Muscle of leg (tissue), 11 donors: ENCODE results near the gene CMTM3. TPM values are rescaled to one million over a fixed set of nuclear protein-coding genes. Genes with fewer than 3 reads are reported as not detected.
"Not testable (repeated sequence)": the region's sequence is repeated elsewhere in the genome, so short reads cannot be mapped to it uniquely, and the experiment has no call there.

ENCODE experiments used
- DNase-seq: peaks from one replicate; pipeline ENCODE4 v3.0.0; 2013
- H3K27ac ChIP-seq: one replicate; pipeline ENCODE4 v1.5.1; 2013; ENCODE audit warnings: mild to moderate bottlenecking, low read length, control low read depth
- H3K27me3 ChIP-seq: one replicate; pipeline ENCODE4 v1.6.1; 2013; ENCODE audit warnings: low read length; ENCODE audit not compliant: control insufficient read depth, insufficient read depth
- H3K36me3 ChIP-seq: one replicate; pipeline ENCODE4 v1.6.1; 2013; ENCODE audit warnings: low read length; ENCODE audit not compliant: control insufficient read depth, insufficient read depth
- H3K4me1 ChIP-seq: one replicate; pipeline ENCODE4 v1.6.1; 2013; ENCODE audit warnings: low read length; ENCODE audit not compliant: control insufficient read depth, insufficient read depth
- H3K4me3 ChIP-seq: one replicate; pipeline ENCODE4 v1.5.1; 2013; ENCODE audit warnings: low read length, control low read depth
- H3K9me3 ChIP-seq: replicated peaks from 2 replicates; pipeline ENCODE4 v1.6.1; 2013; ENCODE audit warnings: low read depth, low read length; ENCODE audit not compliant: control insufficient read depth
- WGBS: methylation state at CpG from one replicate; pipeline ENCODE4 v1.1.5; 2013; ENCODE audit warnings: missing lambda C conversion rate; ENCODE audit not compliant: insufficient coverage; 5-methylcytosine and 5-hydroxymethylcytosine counted together
- polyA plus RNA-seq, 8 donors: library from polyadenylated mRNA; unstranded; fragments of 120-200 nt; gene quantifications; one replicate each; pipeline versions ENCODE4 v1.2.1 to v1.2.3, GENCODE V29; 2013; ENCODE audit warnings: inconsistent platforms in 1 of 8, low replicate concordance in 1 of 8; ENCODE audit not compliant: insufficient read length in 8 of 8, insufficient read depth in 1 of 8
- total RNA-seq: library from RNA; stranded (reverse); fragments of 120-200 nt; gene quantifications from one replicate; pipeline ENCODE4 v1.2.4, GENCODE V29; 2013

Gene CMTM3
- total and polyA plus RNA-seq, 9 donors, result 19.0 to 82.7 (median 68.0) TPM

- Histone ChIP-seq H3K9me3 (no peaks in the 10 kb centered on the region), H3K4me1 (no peaks in the 10 kb centered on the region), H3K36me3 (no peaks in the 10 kb centered on the region), H3K27ac (no peak overlapping the region), H3K4me3 (no peak overlapping the region), H3K27me3 (no peaks in the 10 kb centered on the region)
- no peak for DNase-seq
- WGBS, result 67% methylated on average over 2 of the region's 7 CpGs
Measured at GRCh38 chr16:66594739-66595138, 9.8 kb upstream of the CMTM3 start.

GRCh38 chr16:66596559-66596958 is 7.9 kb upstream of the CMTM3 start:
- not testable (repeated sequence) for H3K36me3 ChIP-seq, H3K9me3 ChIP-seq, DNase-seq, H3K27ac ChIP-seq, H3K27me3 ChIP-seq, H3K4me3 ChIP-seq, H3K4me1 ChIP-seq
- no CpG with 5 or more reads among the region's 4 CpGs for WGBS

GRCh38 chr16:66596986-66597848 is 7.3 kb upstream of the CMTM3 start:
- Histone ChIP-seq H3K9me3 (no peaks in the 10 kb centered on the region), H3K4me1 (no peaks in the 10 kb centered on the region), H3K27ac (no peak overlapping the region), H3K4me3 (no peak overlapping the region), H3K27me3 (no peaks in the 10 kb centered on the region), H3K36me3 (no peaks in the 10 kb centered on the region)
- WGBS, result 83% methylated on average over 2 of the region's 5 CpGs
- no peak for DNase-seq

- Histone ChIP-seq H3K4me1 (no peaks in the 10 kb centered on the region), H3K27ac (no peak overlapping the region), H3K4me3 (no peak overlapping the region), H3K9me3 (no peaks in the 10 kb centered on the region), H3K36me3 (no peaks in the 10 kb centered on the region), H3K27me3 (no peaks in the 10 kb centered on the region)
- DNase-seq, result no peak
- WGBS, result no CpG with 5 or more reads among the region's 3 CpGs
Measured at GRCh38 chr16:66598111-66598510, 6.4 kb upstream of the CMTM3 start.

- no peak overlapping the region for H3K4me3 ChIP-seq
- WGBS, result 80% methylated on average over 2 of the region's 4 CpGs
- no peaks in the 10 kb centered on the region for H3K27me3 ChIP-seq
- H3K9me3 ChIP-seq, result no peaks in the 10 kb centered on the region
- H3K36me3 ChIP-seq, result no peaks in the 10 kb centered on the region
- H3K27ac ChIP-seq, result no peak overlapping the region
- H3K4me1 ChIP-seq, result peaks cover 8% of the 10 kb centered on the region
- DNase-seq, result no peak
Measured at GRCh38 chr16:66599726-66600125, 4.8 kb upstream of the CMTM3 start.

- DNase-seq, result no peak
- 80% methylated on average over 1 of the region's 1 CpG for WGBS
- no peaks in the 10 kb centered on the region for H3K27me3 ChIP-seq
- no peak overlapping the region for H3K4me3 ChIP-seq
- no peaks in the 10 kb centered on the region for H3K36me3 ChIP-seq
- H3K27ac ChIP-seq, result no peak overlapping the region
- no peaks in the 10 kb centered on the region for H3K9me3 ChIP-seq
- H3K4me1 ChIP-seq, result peaks cover 8% of the 10 kb centered on the region
Measured at GRCh38 chr16:66600477-66600876, 4.0 kb upstream of the CMTM3 start.

GRCh38 chr16:66601471-66601870 is 3.0 kb upstream of the CMTM3 start:
- WGBS, result 91% methylated on average over 5 of the region's 5 CpGs
- DNase-seq, result no peak

GRCh38 chr16:66603537-66604375 is 748 bp upstream of the CMTM3 start:
- Histone ChIP-seq H3K4me3 (peak overlapping the region; percentile 67), H3K9me3 (no peaks in the 10 kb centered on the region), H3K27me3 (no peaks in the 10 kb centered on the region), H3K27ac (peak overlapping the region; percentile 72), H3K4me1 (peaks cover 26% of the 10 kb centered on the region), H3K36me3 (peaks cover 7% of the 10 kb centered on the region)
- DNase-seq, result peak; percentile 92
- 2% methylated on average over 28 of the region's 32 CpGs for WGBS

More at GRCh38 chr16:66601471-66601870, 3.0 kb upstream of the CMTM3 start:
- Histone ChIP-seq H3K27ac (no peak overlapping the region), H3K9me3 (no peaks in the 10 kb centered on the region), H3K4me3 (no peak overlapping the region), H3K27me3 (no peaks in the 10 kb centered on the region), H3K4me1 (peaks cover 17% of the 10 kb centered on the region), H3K36me3 (no peaks in the 10 kb centered on the region)

- WGBS, result 0% methylated on average over 36 of the region's 61 CpGs
- Histone ChIP-seq H3K36me3 (peaks cover 23% of the 10 kb centered on the region), H3K9me3 (no peaks in the 10 kb centered on the region), H3K4me3 (peak overlapping the region; percentile 67), H3K4me1 (peaks cover 27% of the 10 kb centered on the region), H3K27ac (peak overlapping the region; percentile 57), H3K27me3 (no peaks in the 10 kb centered on the region)
- peak; percentile 79 for DNase-seq
Measured at GRCh38 chr16:66605177-66605978, 874 bp downstream of the CMTM3 start.
